GM21786 (cell line): ENCODE data around the gene MED1.

Experiments used
- ATAC-seq: cut with Tn5 transposase; IDR thresholded peaks from one replicate; pipeline ENCODE4 v1.9.1; 2021; ENCODE audit not compliant: unreplicated experiment

MED1 gene

DNA sequence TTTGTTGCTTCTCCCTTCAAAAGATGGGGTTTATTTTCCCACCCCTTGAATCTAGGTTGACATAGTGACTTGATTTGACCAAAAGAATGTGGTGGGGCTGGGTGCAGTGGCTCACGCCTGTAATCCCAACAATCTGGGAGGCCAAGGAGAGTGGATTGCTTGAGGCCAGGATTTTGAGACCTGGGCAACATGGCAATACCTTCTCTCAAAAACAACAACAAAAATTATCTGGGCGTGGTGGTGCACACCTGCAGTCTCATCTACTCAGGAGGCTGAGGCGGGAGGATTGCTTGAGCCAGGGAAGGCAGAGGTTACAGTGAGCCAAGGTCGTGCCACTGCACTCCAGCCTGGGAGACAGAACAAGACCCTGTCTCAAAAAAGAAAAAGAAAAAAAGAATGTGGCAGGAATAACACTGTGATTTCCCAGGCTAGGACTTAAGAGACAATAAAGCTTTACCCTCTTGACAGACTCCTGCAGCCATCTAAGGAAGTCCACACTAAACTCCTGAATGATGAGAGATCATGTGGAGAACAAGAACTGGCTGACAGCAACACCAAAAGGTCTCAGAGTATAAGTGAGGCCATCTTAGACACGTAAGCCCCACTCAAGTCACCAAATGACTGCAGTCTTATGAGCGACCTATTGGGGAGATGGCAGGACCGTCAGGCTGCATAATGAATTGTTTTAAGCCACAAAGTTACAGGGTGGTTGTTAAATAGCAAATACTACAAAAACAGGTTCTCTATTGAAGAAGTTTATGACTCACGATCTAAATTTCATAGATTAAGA is 86.6 kb downstream of the MED1 start:
- ATAC-seq = no peak

GRCh38 chr17:39361064-39361463 is 90.0 kb downstream of the MED1 start:
- no peak for ATAC-seq

DNA sequence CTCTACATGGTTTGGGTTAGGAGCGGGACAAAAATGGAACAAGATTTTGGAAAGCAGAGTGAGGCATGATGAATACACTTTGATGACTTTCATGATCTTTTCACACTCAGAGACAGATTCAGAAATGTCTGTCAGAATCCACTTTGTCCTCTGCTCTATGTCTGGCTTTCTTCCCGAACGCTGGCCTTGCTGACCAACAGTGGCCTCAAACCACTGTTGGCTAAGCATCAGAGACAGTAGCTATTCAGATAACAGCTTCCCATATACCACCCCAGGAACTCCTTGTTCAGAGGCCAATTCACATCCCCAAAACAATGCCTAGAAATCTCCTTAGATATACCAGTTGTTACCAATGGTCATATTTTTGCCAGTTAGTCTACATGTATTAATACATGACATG is 90.5 kb downstream of the MED1 start:
- ATAC-seq = no peak

DNA sequence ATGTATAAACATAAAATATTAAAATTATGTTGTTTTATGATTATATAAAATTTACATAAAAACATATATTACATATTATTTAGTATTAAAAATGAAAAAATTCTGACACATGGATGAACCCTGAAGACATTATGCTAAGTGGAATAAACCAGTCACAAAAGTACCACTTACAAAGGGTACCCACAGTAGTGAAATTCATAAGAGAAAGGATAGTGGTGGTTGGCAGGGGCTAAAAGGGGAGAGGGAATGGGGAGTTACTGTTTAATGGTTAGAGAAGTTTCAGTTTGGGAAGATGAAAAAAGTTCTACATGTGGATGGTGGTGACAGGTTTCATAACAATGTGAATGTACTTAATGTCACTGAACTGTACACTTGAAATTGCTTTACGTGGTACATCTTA is 91.1 kb downstream of the MED1 start:
- no peak for ATAC-seq

DNA sequence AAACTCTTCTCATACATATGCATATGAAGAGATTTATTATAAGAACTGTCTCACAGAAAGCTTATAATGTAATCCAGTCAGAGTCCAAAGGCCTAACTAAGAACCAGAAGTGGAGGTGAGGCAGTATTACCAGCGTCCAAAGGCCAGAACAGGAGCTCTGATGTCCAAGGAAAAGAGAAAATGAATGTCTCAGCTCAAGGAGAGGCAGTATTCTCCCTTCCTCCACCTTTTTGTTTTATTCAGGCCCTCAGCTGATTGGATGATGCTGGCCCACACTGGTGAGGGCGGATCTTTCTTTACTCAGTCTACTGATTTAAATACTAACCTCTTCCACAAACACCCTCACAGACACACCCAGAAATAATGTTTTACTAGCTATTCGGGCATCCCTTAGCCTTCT is 93.1 kb downstream of the MED1 start:
- ATAC-seq = no peak

DNA sequence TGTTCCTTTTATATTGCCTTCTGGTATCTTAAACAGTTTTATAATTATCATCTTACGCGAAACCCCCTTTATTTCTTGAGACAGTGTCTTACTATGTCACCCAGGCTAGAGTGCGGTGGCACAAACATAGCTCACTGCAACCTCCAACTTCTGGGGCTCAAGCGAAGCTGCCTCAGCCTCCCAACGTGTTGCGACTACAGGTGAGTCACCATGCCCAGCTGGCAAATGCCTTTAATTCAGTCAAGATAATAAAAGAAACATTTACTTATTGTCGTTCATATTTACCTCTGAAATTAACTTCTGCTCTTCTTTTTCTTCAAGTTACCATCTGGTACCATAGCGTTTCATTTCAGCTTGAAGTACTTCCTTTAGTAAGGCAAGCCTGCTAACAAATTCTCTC is 93.6 kb downstream of the MED1 start:
- no peak for ATAC-seq
